Naive B cell (primary cell): Measurements from ENCODE around the gene GREM1. TPM values are rescaled to one million over a fixed set of nuclear protein-coding genes. Genes with fewer than 3 reads are reported as not detected.

ENCODE experiments used
- ATAC-seq, 2 donors: fragments of 150-1000 bp; cut with Tn5 transposase; 2 replicates each; pipeline ENCODE4 v1.10.0; 2021; ENCODE audit warnings: low read depth in 2 of 2, mild to moderate bottlenecking in 2 of 2, moderate library complexity in 2 of 2
- DNase-seq: peaks from one replicate; pipeline ENCODE4 v3.0.0; 2022
- H3K27ac Mint-ChIP-seq, 6 donors: one replicate each; pipeline ENCODE4 v1.8.0; 2020 to 2022; ENCODE audit warnings: mild to moderate bottlenecking in 6 of 6, mixed read lengths in 6 of 6, moderate library complexity in 5 of 6, inconsistent platforms in 2 of 6
- H3K27me3 Mint-ChIP-seq, 3 donors: one replicate each; pipeline ENCODE4 v1.8.0; 2021 to 2022; ENCODE audit warnings: mixed read lengths in 3 of 3, mild to moderate bottlenecking in 1 of 3
- H3K36me3 Mint-ChIP-seq, 2 donors: one replicate each; pipeline ENCODE4 v1.8.0; 2020 to 2022; ENCODE audit warnings: mixed read lengths in 2 of 2, inconsistent platforms in 1 of 2, mild to moderate bottlenecking in 1 of 2
- H3K4me1 Mint-ChIP-seq, 3 donors: one replicate each; pipeline ENCODE4 v1.8.0; 2020 to 2022; ENCODE audit warnings: mixed read lengths in 3 of 3, inconsistent platforms in 1 of 3, mild to moderate bottlenecking in 1 of 3, moderate library complexity in 1 of 3
- H3K4me3 Mint-ChIP-seq, 8 donors: one replicate each; pipeline ENCODE4 v1.8.0; 2020 to 2022; ENCODE audit warnings: mild to moderate bottlenecking in 8 of 8, mixed read lengths in 8 of 8, moderate library complexity in 8 of 8, inconsistent platforms in 2 of 8
- H3K9me3 Mint-ChIP-seq, 7 donors: one replicate each; pipeline ENCODE4 v1.8.0; 2020 to 2022; ENCODE audit warnings: mixed read lengths in 7 of 7, mild to moderate bottlenecking in 5 of 7, inconsistent platforms in 2 of 7, moderate library complexity in 1 of 7
- polyA plus RNA-seq, 6 donors: library from polyadenylated mRNA; unstranded; fragments of 300-500 nt; fragmentation: Illumina TruSeq; gene quantifications; one replicate each; pipeline ENCODE4 v1.2.3, GENCODE V29; 2021; ENCODE audit warnings: low read depth in 6 of 6

The GREM1 gene
- polyA plus RNA-seq, 6 donors from 2014 or later = not detected

DNA sequence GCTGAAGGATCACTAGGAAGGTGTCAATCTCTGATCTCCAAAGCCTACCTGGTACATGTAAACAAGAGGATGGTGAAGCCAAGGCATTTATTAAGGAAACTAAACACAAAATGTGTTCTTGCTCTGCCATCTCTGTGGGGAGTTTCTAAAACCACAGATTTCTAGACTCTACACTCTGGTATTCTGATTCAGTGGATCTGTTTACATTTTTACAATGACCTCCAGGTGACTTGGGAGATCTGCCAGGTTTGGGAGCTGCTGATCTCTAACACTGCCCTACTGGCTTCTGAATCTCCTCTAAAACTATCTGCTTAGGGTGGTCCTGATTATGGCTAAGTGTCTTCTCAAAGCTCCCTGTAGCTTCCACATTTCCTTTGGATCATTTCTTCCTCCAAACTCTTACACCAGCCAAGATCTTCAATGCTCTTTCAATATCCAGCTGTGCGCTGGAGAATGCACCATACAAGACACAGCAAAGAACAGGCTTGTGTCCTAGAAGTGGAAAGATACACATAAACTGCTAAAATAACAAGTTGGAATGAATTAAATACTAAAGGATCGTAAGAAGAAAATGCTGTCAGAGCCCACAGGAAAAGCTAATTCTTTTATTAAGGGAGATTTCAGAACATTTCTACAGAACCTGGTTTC, 72.7 kb downstream of the GREM1 start:
- ATAC-seq (no peak), DNase-seq (no peak)
- Mint-ChIP-seq H3K4me1 (no peaks in the 10 kb centered on the region), H3K27me3 (peaks cover 0 to 11% (median 9%) of the 10 kb centered on the region in 3 donors), H3K9me3 (peaks cover 0 to 2% (median 0%) of the 10 kb centered on the region in 7 donors), H3K27ac (no peak overlapping the region), H3K36me3 (no peaks in the 10 kb centered on the region), H3K4me3 (no peak overlapping the region)

DNA sequence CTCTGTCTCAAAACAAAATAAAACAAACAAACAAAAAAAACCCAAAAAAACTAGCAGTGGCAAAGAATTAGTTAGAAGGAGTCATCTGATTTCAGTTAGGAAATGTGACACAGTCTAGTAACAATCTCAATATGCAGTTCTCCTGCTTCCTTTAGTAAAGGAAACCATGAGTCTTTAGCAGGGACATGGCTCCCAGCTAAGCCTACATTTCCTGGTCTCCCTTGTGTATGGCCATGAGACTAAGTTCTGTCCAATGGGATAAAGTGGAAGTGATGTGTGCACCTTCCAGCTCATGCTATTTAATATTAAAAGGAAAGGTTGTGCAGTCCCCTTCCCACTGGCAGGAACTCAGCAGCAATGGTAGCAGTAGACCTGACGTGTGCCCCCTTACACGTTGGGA, 74.6 kb downstream of the GREM1 start:
- peaks cover 0 to 9% (median 6%) of the 10 kb centered on the region in 3 donors for H3K27me3 Mint-ChIP-seq
- H3K27ac Mint-ChIP-seq = no peak overlapping the region
- no peak overlapping the region for H3K4me3 Mint-ChIP-seq
- H3K36me3 Mint-ChIP-seq = no peaks in the 10 kb centered on the region
- ATAC-seq (no peak), DNase-seq (no peak)
- H3K9me3 Mint-ChIP-seq = peaks cover 0 to 2% (median 0%) of the 10 kb centered on the region in 7 donors
- H3K4me1 Mint-ChIP-seq = no peaks in the 10 kb centered on the region

Other genes starting within 250 kb of the GREM1 start
- gene GOLGA8N, start 124.5 kb upstream of the GREM1 start, polyA plus RNA-seq = under 1 TPM in 3 of 6 donors, not detected in 3; 0.13 to 0.34 (median 0.18) TPM
- gene ARHGAP11A, start 102.5 kb upstream of the GREM1 start, polyA plus RNA-seq = 1 to 10 TPM in 4 of 6 donors, under 1 TPM in 1, not detected in 1; 0.76 to 3.4 (median 1.8) TPM
- gene SCG5, start 76.3 kb upstream of the GREM1 start, polyA plus RNA-seq = under 1 TPM in 1 of 6 donors, not detected in 5; 0.39 TPM